Stimulated activated effector memory CD8-positive, alpha-beta T cell treated with anti-CD3 and anti-CD28 coated beads, Interleukin-12 subunit alpha, Interleukin-12 subunit beta, amount 100 ng/mL, for 72 hours (primary cell): Measurements from ENCODE around the gene CARMIL1.
A peak's percentile ranks its signal among the peaks of the same experiment; 100 is the strongest.
"Not testable (repeated sequence)": the region's sequence is repeated elsewhere in the genome, so short reads cannot be mapped to it uniquely, and the experiment has no call there.

Experiments used
- ATAC-seq: fragments of 150-1000 bp; cut with Tn5 transposase; 2 replicates; pipeline ENCODE4 v1.10.0; 2021
- DNase-seq, 2 donors: peaks; one replicate each; pipeline ENCODE4 v3.0.0; 2021 to 2022; ENCODE audit warnings: low spot score in 2 of 2
- H3K27ac Mint-ChIP-seq: one replicate; pipeline ENCODE4 v1.8.0; 2022; ENCODE audit warnings: mild to moderate bottlenecking, mixed read lengths
- H3K36me3 Mint-ChIP-seq: one replicate; pipeline ENCODE4 v1.8.0; 2022; ENCODE audit warnings: mild to moderate bottlenecking, mixed read lengths
- H3K4me1 Mint-ChIP-seq: one replicate; pipeline ENCODE4 v1.8.0; 2022; ENCODE audit warnings: mixed read lengths
- H3K4me3 Mint-ChIP-seq: one replicate; pipeline ENCODE4 v1.8.0; 2022; ENCODE audit warnings: mild to moderate bottlenecking, mixed read lengths
- H3K9me3 Mint-ChIP-seq: one replicate; pipeline ENCODE4 v1.8.0; 2022; ENCODE audit warnings: mixed read lengths

CARMIL1 gene

GRCh38 chr6:25381077-25381476 is 101.9 kb downstream of the CARMIL1 start:
- no peak for DNase-seq
- no peak for ATAC-seq
- no peak overlapping the region for H3K27ac Mint-ChIP-seq
- no peak overlapping the region for H3K4me3 Mint-ChIP-seq
- no peaks in the 10 kb centered on the region for H3K4me1 Mint-ChIP-seq
- no peaks in the 10 kb centered on the region for H3K36me3 Mint-ChIP-seq
- no peaks in the 10 kb centered on the region for H3K9me3 Mint-ChIP-seq

- H3K9me3 Mint-ChIP-seq, H3K4me1 Mint-ChIP-seq, DNase-seq, H3K36me3 Mint-ChIP-seq, H3K27ac Mint-ChIP-seq, H3K4me3 Mint-ChIP-seq, ATAC-seq: not testable (repeated sequence)
Observed at GRCh38 chr6:25382476-25382875, 103.3 kb downstream of the CARMIL1 start.

- Mint-ChIP-seq H3K9me3 (no peaks in the 10 kb centered on the region), H3K4me3 (no peak overlapping the region), H3K4me1 (peaks cover 4% of the 10 kb centered on the region)
Observed at GRCh38 chr6:25384234-25384633, 105.1 kb downstream of the CARMIL1 start.

GRCh38 chr6:25384967-25385366 is 105.8 kb downstream of the CARMIL1 start:
- no peak overlapping the region for H3K4me3 Mint-ChIP-seq
- H3K9me3 Mint-ChIP-seq, result no peaks in the 10 kb centered on the region
- DNase-seq (no peak), ATAC-seq (no peak)
- H3K4me1 Mint-ChIP-seq, result peaks cover 8% of the 10 kb centered on the region
- no peaks in the 10 kb centered on the region for H3K36me3 Mint-ChIP-seq
- H3K27ac Mint-ChIP-seq, result no peak overlapping the region

More at GRCh38 chr6:25384234-25384633, 105.1 kb downstream of the CARMIL1 start:
- Mint-ChIP-seq H3K36me3 (no peaks in the 10 kb centered on the region), H3K27ac (no peak overlapping the region)
- ATAC-seq (no peak), DNase-seq (no peak)

- DNase-seq, result no peak
- Mint-ChIP-seq H3K9me3 (no peaks in the 10 kb centered on the region), H3K27ac (no peak overlapping the region), H3K4me1 (peaks cover 8% of the 10 kb centered on the region), H3K36me3 (no peaks in the 10 kb centered on the region), H3K4me3 (no peak overlapping the region)
- ATAC-seq, result no peak
Observed at GRCh38 chr6:25387483-25387882, 108.3 kb downstream of the CARMIL1 start.

GRCh38 chr6:25387911-25388310 is 108.7 kb downstream of the CARMIL1 start:
- H3K9me3 Mint-ChIP-seq, result no peaks in the 10 kb centered on the region
- no peaks in the 10 kb centered on the region for H3K36me3 Mint-ChIP-seq
- H3K27ac Mint-ChIP-seq, result no peak overlapping the region
- no peak for DNase-seq
- no peak overlapping the region for H3K4me3 Mint-ChIP-seq
- H3K4me1 Mint-ChIP-seq, result peaks cover 8% of the 10 kb centered on the region
- ATAC-seq, result no peak

GRCh38 chr6:25388776-25389175 is 109.6 kb downstream of the CARMIL1 start:
- Mint-ChIP-seq H3K27ac (no peak overlapping the region), H3K4me1 (peaks cover 8% of the 10 kb centered on the region), H3K36me3 (no peaks in the 10 kb centered on the region), H3K9me3 (no peaks in the 10 kb centered on the region), H3K4me3 (no peak overlapping the region)
- DNase-seq (no peak), ATAC-seq (no peak)

GRCh38 chr6:25389471-25389870 is 110.3 kb downstream of the CARMIL1 start:
- no peaks in the 10 kb centered on the region for H3K36me3 Mint-ChIP-seq
- no peak overlapping the region for H3K27ac Mint-ChIP-seq
- H3K4me1 Mint-ChIP-seq, result peaks cover 8% of the 10 kb centered on the region
- no peak for ATAC-seq
- H3K9me3 Mint-ChIP-seq, result no peaks in the 10 kb centered on the region
- no peak overlapping the region for H3K4me3 Mint-ChIP-seq
- DNase-seq, result no peak

- Mint-ChIP-seq H3K9me3 (no peaks in the 10 kb centered on the region), H3K27ac (no peak overlapping the region), H3K4me1 (peaks cover 8% of the 10 kb centered on the region), H3K4me3 (no peak overlapping the region), H3K36me3 (no peaks in the 10 kb centered on the region)
- DNase-seq, result no peak
- ATAC-seq, result no peak
Observed at GRCh38 chr6:25392372-25392771, 113.2 kb downstream of the CARMIL1 start.

GRCh38 chr6:25395731-25396130 is 116.6 kb downstream of the CARMIL1 start:
- Mint-ChIP-seq H3K36me3 (no peaks in the 10 kb centered on the region), H3K27ac (no peak overlapping the region), H3K9me3 (no peaks in the 10 kb centered on the region), H3K4me3 (no peak overlapping the region), H3K4me1 (no peaks in the 10 kb centered on the region)
- no peak for DNase-seq
- ATAC-seq, result no peak

- DNase-seq, result no peak
- H3K36me3 Mint-ChIP-seq, result no peaks in the 10 kb centered on the region
- H3K9me3 Mint-ChIP-seq, result no peaks in the 10 kb centered on the region
- H3K4me1 Mint-ChIP-seq, result no peaks in the 10 kb centered on the region
- no peak overlapping the region for H3K27ac Mint-ChIP-seq
- H3K4me3 Mint-ChIP-seq, result no peak overlapping the region
- ATAC-seq, result no peak
Observed at GRCh38 chr6:25397406-25397805, 118.2 kb downstream of the CARMIL1 start.

- ATAC-seq, result no peak
- DNase-seq, result no peak
- Mint-ChIP-seq H3K4me1 (no peaks in the 10 kb centered on the region), H3K36me3 (no peaks in the 10 kb centered on the region), H3K4me3 (no peak overlapping the region), H3K27ac (no peak overlapping the region), H3K9me3 (no peaks in the 10 kb centered on the region)
Observed at GRCh38 chr6:25399885-25400284, 120.7 kb downstream of the CARMIL1 start.

- no peak for ATAC-seq
- no peaks in the 10 kb centered on the region for H3K9me3 Mint-ChIP-seq
Observed at GRCh38 chr6:25401711-25402110, 122.5 kb downstream of the CARMIL1 start.

GRCh38 chr6:25402125-25402524 is 123.0 kb downstream of the CARMIL1 start:
- Mint-ChIP-seq H3K9me3 (no peaks in the 10 kb centered on the region), H3K4me1 (no peaks in the 10 kb centered on the region), H3K36me3 (no peaks in the 10 kb centered on the region), H3K27ac (no peak overlapping the region), H3K4me3 (no peak overlapping the region)
- DNase-seq (no peak), ATAC-seq (no peak)

More at GRCh38 chr6:25401711-25402110, 122.5 kb downstream of the CARMIL1 start:
- H3K4me1 Mint-ChIP-seq, result no peaks in the 10 kb centered on the region
- no peak for DNase-seq
- no peak overlapping the region for H3K4me3 Mint-ChIP-seq
- H3K27ac Mint-ChIP-seq, result no peak overlapping the region
- no peaks in the 10 kb centered on the region for H3K36me3 Mint-ChIP-seq

- Mint-ChIP-seq H3K4me3 (no peak overlapping the region), H3K9me3 (no peaks in the 10 kb centered on the region), H3K4me1 (no peaks in the 10 kb centered on the region), H3K36me3 (no peaks in the 10 kb centered on the region), H3K27ac (peak overlapping the region; percentile 2)
- no peak for DNase-seq
- no peak for ATAC-seq
Observed at GRCh38 chr6:25403150-25403549, 124.0 kb downstream of the CARMIL1 start.

GRCh38 chr6:25404091-25404490 is 124.9 kb downstream of the CARMIL1 start:
- H3K9me3 Mint-ChIP-seq, result no peaks in the 10 kb centered on the region
- ATAC-seq (no peak), DNase-seq (no peak)
- H3K4me3 Mint-ChIP-seq, result no peak overlapping the region
- no peaks in the 10 kb centered on the region for H3K4me1 Mint-ChIP-seq
- no peaks in the 10 kb centered on the region for H3K36me3 Mint-ChIP-seq
- no peak overlapping the region for H3K27ac Mint-ChIP-seq

- Mint-ChIP-seq H3K27ac (no peak overlapping the region), H3K9me3 (no peaks in the 10 kb centered on the region), H3K36me3 (no peaks in the 10 kb centered on the region), H3K4me1 (no peaks in the 10 kb centered on the region), H3K4me3 (no peak overlapping the region)
- peak; percentile 96 for ATAC-seq
- peak; percentile 12 to 69 for DNase-seq
Observed at GRCh38 chr6:25404693-25405169, 125.6 kb downstream of the CARMIL1 start.
